ENCODE data around the gene PLTP.
"Not testable (repeated sequence)": the region's sequence is repeated elsewhere in the genome, so short reads cannot be mapped to it uniquely, and the experiment has no call there.

Gene PLTP

DNA sequence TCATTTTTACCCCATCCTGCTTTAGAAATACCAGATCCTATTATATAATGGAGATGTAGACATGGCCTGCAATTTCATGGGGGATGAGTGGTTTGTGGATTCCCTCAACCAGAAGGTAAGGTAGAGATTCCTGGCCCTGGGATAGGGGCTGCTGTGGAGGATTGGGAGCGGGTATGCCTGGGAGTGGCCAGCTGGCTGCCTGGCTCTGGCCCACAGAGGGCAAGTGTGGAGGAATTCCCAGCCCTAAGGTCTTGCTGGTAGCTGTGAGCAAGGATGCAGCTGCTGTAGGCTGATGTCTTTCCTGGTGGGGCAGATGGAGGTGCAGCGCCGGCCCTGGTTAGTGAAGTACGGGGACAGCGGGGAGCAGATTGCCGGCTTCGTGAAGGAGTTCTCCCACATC is 14.3 kb downstream of the PLTP start:
- DNase-seq: no peak

DNA sequence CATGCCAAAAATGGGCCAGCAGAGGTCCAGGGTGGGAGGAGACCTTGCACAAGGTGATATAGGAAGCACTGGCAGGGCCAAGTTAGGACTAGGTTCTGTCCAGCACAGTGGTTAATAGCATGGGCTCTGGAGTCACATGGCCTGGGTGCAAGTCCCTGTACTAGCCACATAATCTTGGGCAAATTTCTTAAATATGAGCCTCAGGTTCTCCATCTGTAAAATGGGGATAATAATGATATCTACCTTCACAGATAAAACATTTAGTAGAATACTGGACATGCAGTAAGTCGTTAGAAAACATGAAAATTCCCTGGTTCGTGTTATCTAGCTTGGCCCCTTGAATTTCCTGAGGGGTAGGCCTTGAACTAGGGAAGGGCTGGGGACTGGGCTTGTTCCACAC is 14.7 kb downstream of the PLTP start:
- DNase-seq: no peak

DNA sequence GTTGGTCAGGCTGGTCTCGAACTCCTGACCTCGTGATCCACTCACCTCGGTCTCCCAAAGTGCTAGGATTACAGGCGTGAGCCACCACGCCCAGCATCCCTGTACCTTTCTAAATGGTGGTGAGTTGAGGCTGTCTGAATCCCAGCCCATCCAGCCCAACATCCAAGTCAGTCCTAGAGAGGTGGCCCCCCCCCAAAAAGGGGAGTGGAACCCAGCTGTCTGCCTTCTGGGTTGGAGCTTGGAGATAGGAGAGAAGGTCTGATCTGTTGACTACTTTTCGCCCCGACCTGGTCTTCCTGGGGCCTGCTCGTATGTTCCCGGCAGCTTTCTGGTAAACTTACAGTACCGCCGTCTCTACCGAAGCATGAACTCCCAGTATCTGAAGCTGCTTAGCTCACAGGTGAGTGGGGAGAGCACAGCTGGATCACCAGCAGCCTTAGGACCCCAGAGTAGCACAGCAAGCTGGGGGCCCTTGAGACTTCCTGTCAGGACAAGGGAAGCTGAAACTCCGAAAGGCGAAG is 15.3 kb downstream of the PLTP start:
- DNase-seq: no peak

DNA sequence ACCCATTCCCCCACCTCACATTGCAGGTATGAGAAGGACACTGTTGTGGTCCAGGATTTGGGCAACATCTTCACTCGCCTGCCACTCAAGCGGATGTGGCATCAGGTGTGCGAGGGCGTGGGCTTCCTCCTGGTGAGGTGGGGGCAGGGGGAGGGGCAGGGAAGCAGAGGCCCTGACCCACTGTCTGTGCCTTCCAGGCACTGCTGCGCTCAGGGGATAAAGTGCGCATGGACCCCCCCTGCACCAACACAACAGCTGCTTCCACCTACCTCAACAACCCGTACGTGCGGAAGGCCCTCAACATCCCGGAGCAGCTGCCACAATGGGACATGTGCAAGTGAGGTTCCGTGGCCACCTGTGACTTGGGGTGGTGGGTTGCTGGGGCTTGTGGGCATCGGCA is 17.2 kb downstream of the PLTP start:
- DNase-seq: no peak

GRCh38 chr20:45893831-45894230 is 18.1 kb downstream of the PLTP start:
- DNase-seq: no peak

DNA sequence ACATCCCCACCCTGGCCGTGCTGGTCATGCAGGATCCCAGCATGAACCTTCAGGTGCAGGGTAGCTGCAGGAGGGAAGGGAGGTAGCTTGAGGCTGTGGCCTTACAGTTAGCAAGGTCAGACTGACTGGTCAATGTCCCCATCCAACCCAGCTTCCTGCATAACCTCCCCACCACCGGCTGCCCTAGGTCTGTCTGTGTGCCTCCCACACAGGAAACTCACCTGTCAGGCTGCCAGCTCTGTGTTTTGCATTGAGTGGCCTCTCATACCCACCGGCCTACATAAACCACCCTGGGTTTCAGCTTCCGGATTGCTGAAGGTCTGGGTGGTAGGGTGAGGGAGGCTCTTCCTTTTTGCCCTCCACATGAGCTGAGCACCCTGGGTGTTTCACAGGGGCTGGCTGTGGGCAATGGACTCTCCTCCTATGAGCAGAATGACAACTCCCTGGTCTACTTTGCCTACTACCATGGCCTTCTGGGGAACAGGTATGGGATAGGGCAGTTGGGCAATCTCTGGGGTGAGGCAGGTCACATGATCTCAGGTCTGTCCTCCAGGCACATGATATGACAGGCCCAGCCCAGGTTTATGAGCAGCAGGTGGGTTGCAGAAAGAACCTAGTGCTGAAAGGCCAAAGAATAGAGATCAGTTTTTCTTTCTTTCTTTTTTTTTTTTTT is 19.0 kb downstream of the PLTP start:
- DNase-seq: no peak

- no peak for DNase-seq
These were observed 19.7 kb downstream of the PLTP start for GRCh38 chr20:45892049-45892825.

DNA sequence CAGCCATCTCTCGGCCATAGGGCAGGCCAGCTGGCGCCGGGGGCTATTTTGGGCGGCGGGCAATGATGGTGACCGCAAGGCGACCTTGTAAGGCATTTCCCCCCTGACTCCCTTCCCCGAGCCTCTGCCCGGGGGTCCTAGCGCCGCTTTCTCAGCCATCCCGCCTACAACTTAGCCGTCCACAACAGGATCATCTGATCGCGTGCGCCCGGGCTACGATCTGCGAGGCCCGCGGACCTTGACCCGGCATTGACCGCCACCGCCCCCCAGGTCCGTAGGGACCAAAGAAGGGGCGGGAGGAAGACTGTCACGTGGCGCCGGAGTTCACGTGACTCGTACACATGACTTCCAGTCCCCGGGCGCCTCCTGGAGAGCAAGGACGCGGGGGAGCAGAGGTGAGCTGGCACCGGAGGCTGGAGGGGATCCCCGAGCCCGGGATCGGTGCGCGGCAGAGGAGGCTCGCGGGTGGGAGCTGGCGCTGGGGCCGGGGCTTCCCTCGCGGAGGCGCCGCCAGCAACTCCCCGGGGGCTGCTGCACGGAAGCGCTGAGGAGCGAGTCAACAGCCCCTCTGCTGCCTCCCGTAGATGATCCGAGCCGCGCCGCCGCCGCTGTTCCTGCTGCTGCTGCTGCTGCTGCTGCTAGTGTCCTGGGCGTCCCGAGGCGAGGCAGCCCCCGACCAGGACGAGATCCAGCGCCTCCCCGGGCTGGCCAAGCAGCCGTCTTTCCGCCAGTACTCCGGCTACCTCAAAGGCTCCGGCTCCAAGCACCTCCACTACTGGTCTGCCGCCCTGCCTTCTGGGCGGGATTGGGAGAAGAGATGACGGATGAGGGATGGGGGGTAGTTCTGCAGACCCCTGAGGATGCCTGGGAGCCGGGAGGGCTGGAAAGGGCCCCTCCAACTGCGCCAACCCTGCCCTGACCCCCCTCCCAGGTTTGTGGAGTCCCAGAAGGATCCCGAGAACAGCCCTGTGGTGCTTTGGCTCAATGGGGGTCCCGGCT is 20.7 kb downstream of the PLTP start, which contains the start of the genes CTSA and NEURL2:
Gene CTSA, plus strand, starts transcription at position 351 of the 999 bp plus-strand sequence. Its CDS starts 234 bp downstream, at position 585.
Gene NEURL2, minus strand, starts transcription at position 224 of the 999 bp plus-strand sequence. Its CDS starts 217 bp downstream, at position 7.
- peak; percentile 93 for DNase-seq

GRCh38 chr20:45890077-45890984 is 21.6 kb downstream of the PLTP start:
- peak; percentile 79 for DNase-seq

GRCh38 chr20:45888681-45889080 is 23.3 kb downstream of the PLTP start:
- no peak for DNase-seq

DNA sequence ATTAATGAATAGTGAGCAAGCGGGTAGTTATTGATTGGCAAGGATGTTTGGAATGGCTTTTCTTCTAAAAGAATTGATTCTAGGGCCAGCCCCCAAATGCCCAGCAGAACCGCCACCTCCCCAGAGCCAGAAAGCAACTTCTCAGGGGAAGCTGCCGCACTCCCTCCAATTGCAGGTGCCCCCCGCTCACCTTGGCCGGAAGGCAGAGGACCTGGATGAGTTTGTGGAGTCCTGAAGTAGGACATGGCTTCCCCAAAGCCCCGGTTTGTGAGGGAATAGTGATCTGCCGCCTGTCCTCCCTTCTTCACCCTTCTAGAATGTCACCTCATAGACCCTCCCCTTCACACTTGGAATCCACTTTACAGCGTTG is 24.6 kb downstream of the PLTP start, which contains the start of gene SPATA25:
Gene SPATA25, minus strand, starts transcription at position 277 of the 370 bp plus-strand sequence. Its CDS starts 32 bp downstream, at position 245.
- DNase-seq: no peak

DNA sequence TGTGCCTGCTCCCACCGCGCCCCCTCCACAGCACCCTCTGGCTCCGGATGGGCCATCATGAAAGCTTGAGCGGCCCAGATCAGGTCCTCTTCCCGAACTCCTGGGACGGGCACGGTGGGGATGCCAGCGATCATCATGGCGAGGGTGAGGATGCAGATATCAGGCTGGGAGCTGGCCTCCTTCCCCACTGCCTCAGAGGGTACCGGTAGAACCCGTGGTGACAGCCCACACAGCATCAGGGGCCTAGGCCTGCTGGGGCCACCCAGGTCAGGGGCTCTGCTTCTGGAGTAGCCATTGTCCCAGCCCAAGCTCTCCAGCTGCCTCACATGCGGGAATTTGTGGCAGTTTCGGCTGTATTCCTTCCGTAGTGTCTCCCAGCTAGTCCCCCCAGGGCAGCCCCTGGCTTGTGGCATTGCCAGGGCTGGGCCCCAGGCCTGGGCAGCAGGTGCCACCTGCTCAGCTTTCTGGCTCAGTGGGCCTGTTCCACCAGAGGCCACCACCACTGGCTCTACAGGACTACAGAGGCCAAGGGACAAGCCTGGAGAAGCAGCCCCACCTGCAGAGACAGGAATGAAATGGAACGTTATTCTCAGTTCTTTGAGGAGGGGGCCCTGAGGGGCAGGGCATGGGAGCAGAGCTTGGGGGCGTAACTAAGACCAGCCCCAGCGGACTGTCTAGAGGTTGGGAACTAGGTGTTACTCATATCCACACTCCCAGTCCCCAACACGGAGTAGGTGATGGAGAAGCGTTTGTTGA is 25.2 kb downstream of the PLTP start:
- no peak for DNase-seq

- no peak for DNase-seq
These were observed 28.9 kb downstream of the PLTP start for GRCh38 chr20:45883100-45883469.

GRCh38 chr20:45882469-45883099 is 29.4 kb downstream of the PLTP start:
- no peak for DNase-seq

GRCh38 chr20:45880988-45881788 is 30.8 kb downstream of the PLTP start, which contains the start of gene ZSWIM1:
Gene ZSWIM1 (plus strand): TSS chr20:45881227. CDS start chr20:45882593, 1,366 bp downstream.
- peak; percentile 99 for DNase-seq

DNA sequence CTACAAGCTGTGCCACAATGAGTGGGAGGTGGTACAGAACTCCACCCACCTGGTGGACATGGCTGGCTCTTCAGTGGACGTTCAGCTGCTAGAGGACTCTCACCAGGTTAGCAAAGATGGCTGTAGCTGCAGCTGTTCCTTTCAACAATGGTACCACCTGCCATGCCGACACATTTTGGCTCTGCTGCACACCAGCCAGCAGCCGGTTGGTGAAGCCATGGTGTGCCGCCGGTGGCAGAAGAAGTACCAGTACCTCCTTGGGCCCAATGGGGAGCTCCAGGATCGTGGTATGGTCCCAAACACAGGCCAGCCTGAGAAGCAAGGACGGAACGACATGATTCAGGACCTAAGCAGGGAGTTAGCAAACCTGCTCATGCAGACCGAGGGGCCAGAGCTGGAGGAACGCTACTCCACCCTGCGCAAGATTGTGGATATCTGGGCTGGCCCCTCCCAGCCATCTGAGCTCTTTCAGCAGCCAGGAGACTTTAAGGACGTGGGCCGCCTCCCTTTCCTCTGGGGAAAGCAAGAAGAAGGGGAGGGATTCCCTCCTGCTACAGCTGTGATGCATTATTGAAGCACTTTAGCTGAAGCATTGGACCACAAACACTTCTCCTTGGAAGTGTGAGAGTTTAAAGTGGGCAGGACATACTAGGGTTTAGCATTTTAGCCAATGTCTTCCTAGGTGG is 33.7 kb downstream of the PLTP start:
- no peak for DNase-seq

DNA sequence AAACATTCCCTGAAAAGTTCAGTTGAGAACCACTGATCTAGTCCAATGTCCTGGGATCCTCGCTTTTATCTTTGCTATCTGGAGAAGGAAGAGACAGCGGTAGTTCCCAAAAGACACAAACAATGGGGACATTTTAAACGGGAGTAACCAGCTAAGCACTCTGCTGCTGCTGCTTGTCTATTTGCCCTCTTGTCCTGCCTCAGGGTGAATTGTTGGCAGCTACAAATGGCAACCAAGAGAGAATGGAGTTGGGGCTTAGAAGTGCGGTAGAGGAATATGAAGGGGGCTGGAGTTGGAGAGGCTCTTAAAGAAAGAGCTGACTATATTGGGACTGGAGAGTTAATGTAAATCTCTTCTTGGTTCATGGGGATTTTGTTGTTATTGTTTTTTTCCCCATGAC is 37.4 kb downstream of the PLTP start:
- no peak for DNase-seq

- DNase-seq: not testable (repeated sequence)
These were observed 37.9 kb downstream of the PLTP start for GRCh38 chr20:45874104-45874481.
